VCaP (cell line): ENCODE measurements around the gene LGALS13.

ENCODE experiments used
- H3K27ac ChIP-seq: fragments of 450-650 bp; 2 replicates; pipeline ENCODE4 v1.5.1; 2017
- TF ChIP-seq, protein P1 (sequence below): fragments of 450-650 bp; conservative IDR thresholded peaks from 2 replicates; pipeline ENCODE4 v1.5.1; 2017; ENCODE audit warnings: mild to moderate bottlenecking, moderate library complexity

LGALS13 gene

DNA sequence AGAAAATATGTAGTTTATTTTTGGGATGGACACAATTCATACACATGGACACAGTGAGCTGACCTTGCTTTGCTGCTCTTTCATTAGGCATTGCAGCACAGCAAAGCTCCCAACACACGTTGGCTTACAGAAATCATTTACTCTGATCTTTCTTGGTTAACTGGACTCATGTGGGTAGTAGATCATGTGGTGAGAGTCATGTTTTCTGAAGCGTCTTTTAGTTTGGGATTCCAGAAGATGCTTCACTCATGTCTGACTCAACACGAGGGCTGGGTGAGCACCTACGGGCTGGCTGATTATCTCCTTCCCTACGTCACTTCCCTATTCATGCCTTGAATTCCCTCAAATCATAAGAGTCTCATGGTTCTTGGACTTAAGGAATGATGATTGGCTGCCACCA lies 41.3 kb downstream of the LGALS13 start:
- TF ChIP-seq, protein P1, sequence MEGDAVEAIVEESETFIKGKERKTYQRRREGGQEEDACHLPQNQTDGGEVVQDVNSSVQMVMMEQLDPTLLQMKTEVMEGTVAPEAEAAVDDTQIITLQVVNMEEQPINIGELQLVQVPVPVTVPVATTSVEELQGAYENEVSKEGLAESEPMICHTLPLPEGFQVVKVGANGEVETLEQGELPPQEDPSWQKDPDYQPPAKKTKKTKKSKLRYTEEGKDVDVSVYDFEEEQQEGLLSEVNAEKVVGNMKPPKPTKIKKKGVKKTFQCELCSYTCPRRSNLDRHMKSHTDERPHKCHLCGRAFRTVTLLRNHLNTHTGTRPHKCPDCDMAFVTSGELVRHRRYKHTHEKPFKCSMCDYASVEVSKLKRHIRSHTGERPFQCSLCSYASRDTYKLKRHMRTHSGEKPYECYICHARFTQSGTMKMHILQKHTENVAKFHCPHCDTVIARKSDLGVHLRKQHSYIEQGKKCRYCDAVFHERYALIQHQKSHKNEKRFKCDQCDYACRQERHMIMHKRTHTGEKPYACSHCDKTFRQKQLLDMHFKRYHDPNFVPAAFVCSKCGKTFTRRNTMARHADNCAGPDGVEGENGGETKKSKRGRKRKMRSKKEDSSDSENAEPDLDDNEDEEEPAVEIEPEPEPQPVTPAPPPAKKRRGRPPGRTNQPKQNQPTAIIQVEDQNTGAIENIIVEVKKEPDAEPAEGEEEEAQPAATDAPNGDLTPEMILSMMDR: no peak
- no peak overlapping the region for H3K27ac ChIP-seq

- TF ChIP-seq, protein P1: no peak
- H3K27ac ChIP-seq: no peak overlapping the region
Measured at GRCh38 chr19:39645800-39646411, 43.6 kb downstream of the LGALS13 start.

GRCh38 chr19:39647918-39648317 lies 45.6 kb downstream of the LGALS13 start:
- TF ChIP-seq, protein P1: no peak
- peak overlapping the region; percentile 12 for H3K27ac ChIP-seq

DNA sequence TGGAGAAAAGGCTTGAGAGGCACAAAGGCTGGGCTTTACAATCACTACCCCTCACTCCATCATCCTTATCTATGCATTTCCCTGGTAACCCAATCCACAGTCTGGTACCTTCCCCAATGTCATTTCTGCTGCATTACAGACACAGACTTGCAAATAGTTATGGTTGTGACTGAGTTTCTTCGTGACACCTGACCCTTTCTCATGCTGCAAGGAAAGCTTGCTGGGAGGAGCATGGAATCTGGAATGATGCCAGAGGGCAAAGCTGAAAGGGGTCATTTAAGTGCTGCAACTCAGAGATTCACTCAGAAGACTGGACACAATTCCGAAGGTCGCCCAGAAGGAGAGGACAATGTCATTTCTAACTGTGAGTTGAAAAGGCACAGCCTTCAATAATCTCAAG lies 53.3 kb downstream of the LGALS13 start, which contains the start of gene LGALS16:
Gene LGALS16, plus strand, starts transcription at position 301 of the 400 bp plus-strand sequence. Its CDS starts 49 bp downstream, at position 350.
- TF ChIP-seq, protein P1: no peak
- H3K27ac ChIP-seq: no peak within 1 kb of the TSS
